ENCODE data around the gene IL25.
"Not testable (repeated sequence)": the region's sequence is repeated elsewhere in the genome, so short reads cannot be mapped to it uniquely, and the experiment has no call there.

GRCh38 chr14:23325746-23326145, 46.9 kb upstream of the IL25 start:
- TF ChIP-seq, protein P1, sequence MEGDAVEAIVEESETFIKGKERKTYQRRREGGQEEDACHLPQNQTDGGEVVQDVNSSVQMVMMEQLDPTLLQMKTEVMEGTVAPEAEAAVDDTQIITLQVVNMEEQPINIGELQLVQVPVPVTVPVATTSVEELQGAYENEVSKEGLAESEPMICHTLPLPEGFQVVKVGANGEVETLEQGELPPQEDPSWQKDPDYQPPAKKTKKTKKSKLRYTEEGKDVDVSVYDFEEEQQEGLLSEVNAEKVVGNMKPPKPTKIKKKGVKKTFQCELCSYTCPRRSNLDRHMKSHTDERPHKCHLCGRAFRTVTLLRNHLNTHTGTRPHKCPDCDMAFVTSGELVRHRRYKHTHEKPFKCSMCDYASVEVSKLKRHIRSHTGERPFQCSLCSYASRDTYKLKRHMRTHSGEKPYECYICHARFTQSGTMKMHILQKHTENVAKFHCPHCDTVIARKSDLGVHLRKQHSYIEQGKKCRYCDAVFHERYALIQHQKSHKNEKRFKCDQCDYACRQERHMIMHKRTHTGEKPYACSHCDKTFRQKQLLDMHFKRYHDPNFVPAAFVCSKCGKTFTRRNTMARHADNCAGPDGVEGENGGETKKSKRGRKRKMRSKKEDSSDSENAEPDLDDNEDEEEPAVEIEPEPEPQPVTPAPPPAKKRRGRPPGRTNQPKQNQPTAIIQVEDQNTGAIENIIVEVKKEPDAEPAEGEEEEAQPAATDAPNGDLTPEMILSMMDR (IDR thresholded peaks at IDR 0.05), result not testable (repeated sequence)
- TF ChIP-seq POLR2A (IDR thresholded peaks at IDR 0.05), result not testable (repeated sequence)
